HG02763 (cell line): Measurements from ENCODE around the gene GNB5.

Experiments
- ATAC-seq: cut with Tn5 transposase; IDR thresholded peaks from one replicate; pipeline ENCODE4 v1.9.1; 2021; ENCODE audit warnings: mild to moderate bottlenecking, moderate library complexity; ENCODE audit not compliant: unreplicated experiment

The GNB5 gene

DNA sequence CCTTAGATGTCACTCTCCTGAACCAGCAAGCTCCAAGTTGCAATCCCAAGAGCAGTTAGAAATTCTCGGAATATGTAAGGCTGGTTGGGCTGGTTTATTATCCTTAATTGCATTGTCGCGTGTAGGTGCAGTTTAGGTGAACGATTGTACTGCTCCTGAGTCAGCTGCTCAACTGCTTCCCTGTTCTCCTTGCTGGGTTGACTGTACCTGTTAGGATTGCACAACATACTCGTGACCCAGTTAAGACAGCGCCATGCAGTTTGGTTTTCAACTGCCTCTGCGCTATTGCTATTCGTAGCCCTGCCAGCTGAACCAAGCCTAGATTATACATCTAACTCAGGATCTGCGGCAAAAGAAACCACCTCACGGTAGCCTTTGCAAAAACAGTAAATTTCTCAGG lies 119.6 kb downstream of the GNB5 start:
- no peak for ATAC-seq

DNA sequence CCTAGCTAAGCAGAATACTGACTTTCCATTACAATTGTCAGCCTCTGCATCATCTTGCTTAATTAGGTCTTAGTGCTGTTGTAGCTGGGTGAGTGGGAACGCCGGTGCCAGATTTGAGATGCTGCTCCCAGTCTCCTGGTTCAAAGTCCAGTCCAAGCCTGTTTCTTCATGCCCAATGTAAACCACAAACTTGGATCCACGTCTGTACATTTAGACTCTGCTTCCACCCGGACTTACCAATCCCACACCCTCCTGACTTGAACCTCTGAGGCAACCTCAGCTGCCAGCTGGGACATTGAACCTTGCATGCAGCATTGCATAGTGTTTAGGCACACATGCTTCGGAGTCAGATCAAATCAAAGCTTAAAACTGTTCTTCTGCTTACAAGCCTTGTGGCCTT lies 121.6 kb downstream of the GNB5 start:
- ATAC-seq = no peak

DNA sequence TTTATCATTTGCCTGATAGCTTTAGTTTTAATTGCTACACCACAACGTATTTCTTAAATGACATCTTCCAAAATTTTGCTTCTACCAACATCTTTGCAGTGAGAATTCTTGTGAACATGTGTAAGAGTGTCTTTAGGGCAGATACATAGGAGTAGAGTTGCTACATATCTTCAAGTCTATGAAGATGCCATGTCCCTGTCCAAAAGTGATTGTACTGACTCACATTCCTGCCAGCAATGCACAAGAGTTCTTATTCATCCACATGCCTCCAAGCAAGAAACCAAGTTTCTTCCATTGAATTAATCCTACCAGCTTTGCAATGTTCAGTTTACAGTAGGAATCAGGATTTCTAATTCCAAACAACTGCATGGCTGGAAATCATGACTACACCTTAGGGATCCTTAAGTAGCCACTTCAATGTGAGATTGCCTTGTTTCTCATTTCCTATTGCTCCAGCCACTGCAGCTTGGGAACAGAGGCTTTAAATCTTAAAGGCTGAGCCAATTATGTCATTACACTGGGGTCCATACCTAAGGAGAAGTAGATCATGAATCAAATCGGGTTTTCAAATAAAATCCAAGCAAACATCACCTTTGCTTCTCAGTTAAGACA lies 123.1 kb downstream of the GNB5 start:
- no peak for ATAC-seq

- ATAC-seq = no peak
Measured at GRCh38 chr15:52067545-52067926, 123.7 kb downstream of the GNB5 start.

DNA sequence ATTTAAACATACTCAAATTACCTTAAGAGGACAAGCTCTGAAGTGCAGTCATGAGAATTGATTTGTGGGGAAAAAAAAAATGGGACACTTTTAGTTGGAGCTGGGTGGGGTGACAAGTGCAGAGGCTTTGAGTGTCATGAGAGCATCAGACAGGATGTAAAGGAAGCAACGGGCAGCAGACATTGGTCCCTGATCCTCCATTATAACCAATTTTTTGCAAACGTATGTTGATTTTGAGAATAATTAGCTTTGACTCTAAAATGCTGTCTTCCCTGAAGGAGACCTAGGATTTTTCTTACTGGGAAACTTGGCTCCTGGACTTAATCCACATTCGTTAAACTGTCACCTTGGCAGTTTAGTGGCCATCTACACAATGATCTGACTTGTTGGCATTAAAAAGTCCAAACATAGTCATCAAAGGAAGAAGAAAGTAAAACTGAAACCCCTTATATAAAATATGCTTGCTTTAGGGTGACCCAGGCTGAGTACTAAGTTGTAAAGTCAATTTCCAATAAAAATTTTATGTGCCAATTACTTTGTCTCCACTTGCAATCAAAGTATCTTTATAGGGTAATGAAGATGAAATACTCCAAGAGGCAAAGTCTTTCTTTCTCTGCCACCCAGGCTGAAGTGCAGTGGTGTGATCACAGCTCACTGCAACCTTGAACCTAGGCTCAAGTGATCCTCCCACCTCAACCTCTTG lies 124.2 kb downstream of the GNB5 start:
- ATAC-seq = no peak
